K562 (cell line): ENCODE measurements around the gene TMEM200A. TPM values are rescaled to one million over a fixed set of nuclear protein-coding genes. Genes with fewer than 3 reads are reported as not detected.

Source experiments
- ATAC-seq: fragments of 200-7000 bp; cut with Tn5 transposase; 3 replicates; pipeline ENCODE4 v1.9.1; 2020; ENCODE audit warnings: moderate library complexity
- BruUV-seq: library from RNA; stranded (reverse); fragments of 400-500 nt; replicated peaks from 2 replicates; lab custom pipeline; 2021; lab: Mats Ljungman, UMichigan
- CTCF ChIA-PET: fragments of 300-600 bp; formaldehyde crosslinking; extraction: SDS; loops from one replicate; lab custom pipeline; 2021; ENCODE audit warnings: low intra/inter-chr PET ratio; lab: Yijun Ruan, JAX
- POLR2A ChIA-PET: fragments of 300-600, 350-650 bp; sonication (Branson Sonifier 250); formaldehyde crosslinking; extraction: SDS; loops from one replicate; lab custom pipeline; 2021; ENCODE audit warnings: antibody characterized with exemption, inconsistent platforms; lab: Yijun Ruan, JAX
- DNase-seq, 4 experiments: peaks; one replicate each; pipeline versions ENCODE4 v3.0.0 to v3.0.0-alpha.2; 2011 to 2018; ENCODE audit warnings: low spot score in 3 of 4, mixed read lengths in 3 of 4; ENCODE audit errors: extremely low read depth in 1 of 4
- FAIRE-seq: peaks from 2 replicates; lab custom pipeline; 2011; peaks lifted over from hg19 to GRCh38; lab: Jason Lieb, UNC
- H2AFZ ChIP-seq: 2 replicates; pipeline ENCODE4 v1.6.0; 2011; ENCODE audit warnings: low read depth, low read length, control low read depth, inconsistent platforms
- H3K27ac ChIP-seq: fragments of 200-600 bp; 3 replicates; pipeline ENCODE4 v1.8.0; 2011; ENCODE audit warnings: low read depth, mild to moderate bottlenecking, control low read depth, inconsistent platforms, low read length, moderate library complexity, mixed read lengths; ENCODE audit errors: extremely low read depth
- H3K27me3 ChIP-seq, 2 experiments: fragments of 300-600 bp in 1 of 2; 2 replicates in 1 of 2; 3 replicates in 1 of 2; pipeline versions ENCODE4 v1.6.0 to v1.8.0; 2011; ENCODE audit warnings: inconsistent platforms in 2 of 2, low read length in 2 of 2, mild to moderate bottlenecking in 1 of 2, mixed read lengths in 1 of 2, moderate library complexity in 1 of 2; ENCODE audit not compliant: control insufficient read depth in 2 of 2, insufficient read depth in 2 of 2
- H3K36me3 ChIP-seq: fragments of 300-600 bp; 3 replicates; pipeline ENCODE4 v1.8.0; 2011; ENCODE audit warnings: mild to moderate bottlenecking, low read length, inconsistent platforms; ENCODE audit not compliant: control insufficient read depth, insufficient read depth
- H3K4me1 ChIP-seq, 2 experiments: fragments of 200-600 bp in 1 of 2; replicated peaks in 1 of 2; 2 replicates in 1 of 2; 3 replicates in 1 of 2; pipeline versions ENCODE4 v1.5.1 to v1.8.0; 2011; ENCODE audit warnings: inconsistent platforms in 2 of 2, low read length in 2 of 2, mild to moderate bottlenecking in 1 of 2, mixed read lengths in 1 of 2, moderate library complexity in 1 of 2; ENCODE audit not compliant: control insufficient read depth in 2 of 2, insufficient read depth in 2 of 2
- H3K4me2 ChIP-seq: 2 replicates; pipeline ENCODE4 v1.6.1; 2011; ENCODE audit warnings: low read length, control low read depth, inconsistent platforms, mixed read lengths; ENCODE audit not compliant: insufficient read depth
- H3K4me3 ChIP-seq: fragments of 200-600 bp; sonication (generic), shearing (Covaris generic); 2 replicates; pipeline ENCODE4 v1.5.1; 2016; ENCODE audit warnings: control low read depth, inconsistent platforms
- H3K79me2 ChIP-seq: fragments of 200-600 bp; 3 replicates; pipeline ENCODE4 v1.8.0; 2011; ENCODE audit warnings: low read length, inconsistent platforms; ENCODE audit not compliant: control insufficient read depth, insufficient read depth
- H3K9ac ChIP-seq, 2 experiments: 2 replicates each; pipeline versions ENCODE4 v1.6.0 to v1.6.1; 2011; ENCODE audit warnings: low read depth in 2 of 2, low read length in 2 of 2, control low read depth in 1 of 2, inconsistent platforms in 1 of 2, mild to moderate bottlenecking in 1 of 2, mixed read lengths in 1 of 2; ENCODE audit not compliant: insufficient read depth in 1 of 2
- H3K9me1 ChIP-seq: one replicate; pipeline ENCODE4 v1.6.0; 2011; ENCODE audit warnings: inconsistent platforms, mild to moderate bottlenecking, low read length, moderate library complexity; ENCODE audit not compliant: control insufficient read depth, insufficient read depth
- H3K9me3 ChIP-seq: replicated peaks from 2 replicates; pipeline ENCODE4 v1.5.1; 2011; ENCODE audit warnings: low read depth, low read length, inconsistent platforms; ENCODE audit not compliant: control insufficient read depth, insufficient read depth
- H4K20me1 ChIP-seq: replicated peaks from 2 replicates; pipeline ENCODE4 v1.6.1; 2011; ENCODE audit warnings: low read length, inconsistent platforms, mixed read lengths; ENCODE audit not compliant: control insufficient read depth, insufficient read depth
- CBFB ChIP-seq: sonication (generic); formaldehyde crosslinking; IDR thresholded peaks from 2 replicates; pipeline ENCODE4 v1.4.0; 2020; ENCODE audit warnings: mild to moderate bottlenecking, missing genetic modification reagents
- ELK3 ChIP-seq: fragments of 450-650 bp; formaldehyde crosslinking; IDR thresholded peaks from 2 replicates; pipeline ENCODE4 v1.4.0; 2020; ENCODE audit warnings: mild to moderate bottlenecking
- HDAC2 ChIP-seq: fragments of 450-650 bp; IDR thresholded peaks from 2 replicates; pipeline ENCODE4 v1.6.1; 2016; ENCODE audit warnings: mild to moderate bottlenecking
- JUN ChIP-seq, 2 experiments: sonication (generic) in 1 of 2; formaldehyde crosslinking in 1 of 2; IDR thresholded peaks; 2 replicates each; pipeline versions ENCODE4 v1.6.1 to v1.8.0; 2012 to 2022; ENCODE audit warnings: borderline replicate concordance in 2 of 2, mild to moderate bottlenecking in 2 of 2, improper control_type of control experiment in 1 of 2, low read depth in 1 of 2, low read length in 1 of 2, missing genetic modification reagents in 1 of 2
- MBD2 ChIP-seq: sonication (generic); IDR thresholded peaks from 2 replicates; pipeline ENCODE4 v1.6.1; 2016; ENCODE audit warnings: low read depth, borderline replicate concordance
- MITF ChIP-seq: IDR thresholded peaks from 2 replicates; pipeline ENCODE4 v1.6.1; 2014; ENCODE audit warnings: antibody characterized with exemption
- NCOA6 ChIP-seq: fragments of 450-650 bp; IDR thresholded peaks from 2 replicates; pipeline ENCODE4 v1.6.1; 2017; ENCODE audit warnings: mild to moderate bottlenecking
- PHF20 ChIP-seq: fragments of 450-650 bp; IDR thresholded peaks from 2 replicates; pipeline ENCODE4 v1.6.1; 2018; ENCODE audit not compliant: partially characterized antibody
- POLR2AphosphoS2 ChIP-seq: IDR thresholded peaks from 2 replicates; pipeline ENCODE4 v1.6.1; 2012; ENCODE audit warnings: low read length, improper control_type of control experiment
- PPARD ChIP-seq: fragments of 250-450 bp; sonication (Bioruptor Pico); IDR thresholded peaks from 2 replicates; pipeline ENCODE4 v1.8.0; 2022; ENCODE audit warnings: inconsistent platforms, mild to moderate bottlenecking, moderate library complexity
- RBM17 ChIP-seq: fragments of 200-400 bp; formaldehyde crosslinking; IDR thresholded peaks from 2 replicates; pipeline ENCODE4 v1.6.1; 2017; ENCODE audit warnings: low read depth, mild to moderate bottlenecking, low read length, borderline replicate concordance
- SRSF3 ChIP-seq: fragments of 200-400 bp; formaldehyde crosslinking; IDR thresholded peaks from 2 replicates; pipeline ENCODE4 v1.6.1; 2016; ENCODE audit warnings: mild to moderate bottlenecking, low read length, moderate library complexity; ENCODE audit not compliant: insufficient read depth
- ZNF407 ChIP-seq: fragments of 450-650 bp; IDR thresholded peaks from 2 replicates; pipeline ENCODE4 v1.6.1; 2016; ENCODE audit warnings: low read depth
- WGBS: fragments of 100-300 bp; shearing (Covaris generic); methylation state at CpG from one replicate; pipeline ENCODE4 v1.1.6; 2016; ENCODE audit warnings: low coverage, mixed read lengths; ENCODE audit not compliant: insufficient coverage; ENCODE audit errors: missing lambda C conversion rate; 5-methylcytosine and 5-hydroxymethylcytosine counted together
- in situ Hi-C: fragments of 300-500 bp; cut with MboI; formaldehyde crosslinking; loops from 4 replicates; pipeline ENCODE4 v1.15.0; 2018; ENCODE audit warnings: inconsistent platforms, mixed read lengths
- intact Hi-C: fragments of 100-400 bp; cut with micrococcal nuclease; formaldehyde crosslinking; loops from 2 replicates; pipeline ENCODE4 v1.14.2; 2022
- polyA plus RNA-seq, 8 experiments: library from polyadenylated mRNA; depleted of rRNA in 4 of 8; stranded (reverse) in 5 of 8; unstranded in 3 of 8; fragments of >200 nt; fragmentation: Nextera tagmentation in 2 of 8; fragmentation: Illumina TruSeq in 1 of 8; extraction: Ambion mirVana in 2 of 8; extraction: Trizol in 1 of 8; gene quantifications; 2 replicates each; pipeline versions ENCODE4 v1.2.1 to v1.2.3, GENCODE V29; 2011 to 2014; ENCODE audit warnings: inconsistent platforms in 1 of 8, missing spikeins in 1 of 8
- total RNA-seq, 7 experiments: library from RNA; depleted of rRNA in 6 of 7; stranded (reverse); fragments of >200 nt in 6 of 7; fragmentation: Illumina TruSeq in 2 of 7; extraction: Trizol in 2 of 7; gene quantifications; 2 replicates each; pipeline versions ENCODE4 v1.2.1 to v1.2.3, GENCODE V29; 2011 to 2021; ENCODE audit warnings: low replicate concordance in 1 of 7

The TMEM200A gene
- total and polyA plus RNA-seq, 9 of the 15 experiments (the other 6 are each of a cell fraction or from before 2014, with no cell fraction given), result 0.04 TPM; not detected in 8

- intact Hi-C loops (no loop called here), in situ Hi-C loops (no loop called here)
- Histone ChIP-seq H3K36me3 (no peaks in the 10 kb centered on the region), H3K4me2 (no peak overlapping the region), H3K9ac (no peak overlapping the region), H3K79me2 (no peaks in the 10 kb centered on the region), H3K27me3 (no peaks in the 10 kb centered on the region), H3K27ac (no peak overlapping the region), H3K9me1 (no peaks in the 10 kb centered on the region), H3K9me3 (no peaks in the 10 kb centered on the region), H3K4me1 (no peaks in the 10 kb centered on the region), H2AFZ (no peak overlapping the region), H3K4me3 (no peak overlapping the region), H4K20me1 (no peaks in the 10 kb centered on the region)
- ChIA-PET POLR2A (no interaction called here), CTCF (no interaction called here)
- FAIRE-seq, result no peak
- no peak for ATAC-seq
- 0% methylated on average over 2 of the region's 2 CpGs for WGBS
- DNase-seq, result no peak
- BruUV-seq, result no TSS peak
- TF ChIP-seq RBM17 (no peak), ELK3 (CRISPR knock-in tag) (no peak), CBFB (no peak), MITF (no peak), NCOA6 (no peak), ZNF407 (no peak), MBD2 (no peak), PHF20 (no peak), JUN (IDR thresholded peaks at IDR 0.05; ENCODE audit: borderline replicate concordance, low read depth, low read length) (no peak), JUN (CRISPR knock-in tag; IDR thresholded peaks at IDR 0.05; ENCODE audit: borderline replicate concordance) (no peak), POLR2AphosphoS2 (no peak), SRSF3 (no peak), PPARD (CRISPR knock-in tag) (no peak), HDAC2 (no peak)
Observed at GRCh38 chr6:130357436-130357835, 8.4 kb upstream of the TMEM200A start.
